Measurements from ENCODE around the gene CLEC4G.

DNA sequence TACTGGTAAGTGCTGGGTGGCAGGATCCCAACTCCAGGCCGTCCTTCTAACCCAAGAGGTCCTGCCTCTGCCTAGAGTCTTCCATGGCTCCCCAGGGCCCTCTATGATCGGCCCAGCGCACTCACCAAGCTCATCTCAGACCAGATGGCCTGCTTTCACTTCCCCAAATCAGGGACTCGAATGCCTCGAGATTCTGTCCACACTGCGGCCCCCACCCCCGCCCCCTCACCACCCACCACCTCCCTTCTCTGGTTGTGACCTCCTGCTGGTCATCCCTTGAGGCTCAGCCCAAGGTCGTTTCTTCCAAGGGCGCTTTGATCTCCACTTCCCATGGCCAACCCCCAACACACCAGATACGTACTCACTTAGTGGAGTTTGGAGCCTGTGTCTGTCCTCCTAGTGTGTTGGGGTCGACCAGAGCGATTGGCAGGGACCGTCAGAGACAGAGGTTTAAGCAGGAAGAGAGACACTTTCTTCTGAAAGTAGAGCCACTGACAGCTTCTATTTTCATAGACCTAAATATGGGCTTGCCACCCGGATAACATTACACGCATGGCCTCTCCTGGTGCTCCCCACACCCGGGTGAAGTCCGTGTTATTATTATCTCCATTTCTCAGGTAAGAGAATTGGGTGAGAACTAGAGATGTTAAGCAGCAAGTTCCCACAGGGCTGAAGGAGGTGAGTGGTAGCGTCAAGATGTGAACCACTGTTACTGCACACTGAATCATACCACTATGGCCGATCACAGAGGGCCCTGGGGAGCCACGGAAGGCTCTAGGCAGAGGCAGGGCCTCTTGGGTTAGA, 30.1 kb downstream of the CLEC4G start, which contains the start of gene FCER2:
- TF ChIP-seq TOX (CRISPR knock-in tag; IDR thresholded peaks at IDR 0.05; ENCODE audit: borderline replicate concordance), result no peak
- TF ChIP-seq, protein P1, sequence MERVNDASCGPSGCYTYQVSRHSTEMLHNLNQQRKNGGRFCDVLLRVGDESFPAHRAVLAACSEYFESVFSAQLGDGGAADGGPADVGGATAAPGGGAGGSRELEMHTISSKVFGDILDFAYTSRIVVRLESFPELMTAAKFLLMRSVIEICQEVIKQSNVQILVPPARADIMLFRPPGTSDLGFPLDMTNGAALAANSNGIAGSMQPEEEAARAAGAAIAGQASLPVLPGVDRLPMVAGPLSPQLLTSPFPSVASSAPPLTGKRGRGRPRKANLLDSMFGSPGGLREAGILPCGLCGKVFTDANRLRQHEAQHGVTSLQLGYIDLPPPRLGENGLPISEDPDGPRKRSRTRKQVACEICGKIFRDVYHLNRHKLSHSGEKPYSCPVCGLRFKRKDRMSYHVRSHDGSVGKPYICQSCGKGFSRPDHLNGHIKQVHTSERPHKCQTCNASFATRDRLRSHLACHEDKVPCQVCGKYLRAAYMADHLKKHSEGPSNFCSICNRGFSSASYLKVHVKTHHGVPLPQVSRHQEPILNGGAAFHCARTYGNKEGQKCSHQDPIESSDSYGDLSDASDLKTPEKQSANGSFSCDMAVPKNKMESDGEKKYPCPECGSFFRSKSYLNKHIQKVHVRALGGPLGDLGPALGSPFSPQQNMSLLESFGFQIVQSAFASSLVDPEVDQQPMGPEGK (CRISPR knock-in tag; IDR thresholded peaks at IDR 0.05; ENCODE audit: borderline replicate concordance), result no peak
- TF ChIP-seq ARNTL (CRISPR knock-in tag; IDR thresholded peaks at IDR 0.05; ENCODE audit: borderline replicate concordance, low read depth), result no peak
- no peak for TF ChIP-seq CSDC2 (CRISPR knock-in tag; IDR thresholded peaks at IDR 0.05)
